ENCODE measurements around the gene ZNF18. TPM values are rescaled to one million over a fixed set of nuclear protein-coding genes. Genes with fewer than 3 reads are reported as not detected.
A peak's percentile ranks its signal among the peaks of the same experiment; 100 is the strongest.

The ZNF18 gene, protein sequence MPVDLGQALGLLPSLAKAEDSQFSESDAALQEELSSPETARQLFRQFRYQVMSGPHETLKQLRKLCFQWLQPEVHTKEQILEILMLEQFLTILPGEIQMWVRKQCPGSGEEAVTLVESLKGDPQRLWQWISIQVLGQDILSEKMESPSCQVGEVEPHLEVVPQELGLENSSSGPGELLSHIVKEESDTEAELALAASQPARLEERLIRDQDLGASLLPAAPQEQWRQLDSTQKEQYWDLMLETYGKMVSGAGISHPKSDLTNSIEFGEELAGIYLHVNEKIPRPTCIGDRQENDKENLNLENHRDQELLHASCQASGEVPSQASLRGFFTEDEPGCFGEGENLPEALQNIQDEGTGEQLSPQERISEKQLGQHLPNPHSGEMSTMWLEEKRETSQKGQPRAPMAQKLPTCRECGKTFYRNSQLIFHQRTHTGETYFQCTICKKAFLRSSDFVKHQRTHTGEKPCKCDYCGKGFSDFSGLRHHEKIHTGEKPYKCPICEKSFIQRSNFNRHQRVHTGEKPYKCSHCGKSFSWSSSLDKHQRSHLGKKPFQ
- polyA plus RNA-seq (2013), result 9.8 TPM

- H3K36me3 ChIP-seq (ENCODE audit: control insufficient read depth in 4 of 4, insufficient read depth in 4 of 4, low read length in 3 of 4), result peaks cover 0 to 6% (median 4%) of the 10 kb centered on the region in 4 experiments
- peak within 1 kb of the TSS; percentile 85 to 97 (median 91) for H3K4me3 ChIP-seq (ENCODE audit: control insufficient read depth in 1 of 7, extremely low read depth in 1 of 7, insufficient read depth in 4 of 7, low read depth in 2 of 7, low read length in 6 of 7)
- H3K27me3 ChIP-seq (replicated peaks in 2 of 5; ENCODE audit: control insufficient read depth in 4 of 5, insufficient read depth in 5 of 5, low read length in 4 of 5), result no peaks in the 10 kb centered on the region
- POLR2A ChIA-PET, result interaction anchor here (0.6 to 3.1 kb wide), 7 partner anchors 10 to 1343 kb away, joined by 3 to 15 read pairs (median 3); partner anchors contain the start of gene MAP2K4
- H3K9me3 ChIP-seq (ENCODE audit: control extremely low read depth in 1 of 5, control insufficient read depth in 4 of 5, insufficient read depth in 2 of 5, low read depth in 1 of 5, low read length in 4 of 5), result no peaks in the 10 kb centered on the region
- DNase-seq, result peak; percentile 94 to 97 (median 97)
- H3K27ac ChIP-seq (ENCODE audit: insufficient read depth in 1 of 2, low read depth in 1 of 2, low read length in 2 of 2, poor library complexity in 1 of 2, severe bottlenecking in 2 of 2), result peak within 1 kb of the TSS; percentile 70 to 83
- peaks cover 8 to 17% (median 11%) of the 10 kb centered on the region in 4 experiments for H3K4me1 ChIP-seq (ENCODE audit: control extremely low read depth in 1 of 4, control insufficient read depth in 4 of 4, insufficient read depth in 4 of 4, low read length in 3 of 4)
- under 1% methylated on average over 63 of the region's 74 CpGs for whole genome bisulfite sequencing (ENCODE audit: insufficient coverage)
- CTCF ChIA-PET, result interaction anchor here (0.8 to 3.0 kb wide), 5 partner anchors 9 to 40 kb away, joined by 3 to 8 read pairs (median 4); partner anchors contain the start of gene MAP2K4
Measured at GRCh38 chr17:11997147-11997971, at the start of gene ZNF18. ZNF18 (minus strand) TSS chr17:11997475; CDS start chr17:11992829, 4,646 bp downstream.

DNA sequence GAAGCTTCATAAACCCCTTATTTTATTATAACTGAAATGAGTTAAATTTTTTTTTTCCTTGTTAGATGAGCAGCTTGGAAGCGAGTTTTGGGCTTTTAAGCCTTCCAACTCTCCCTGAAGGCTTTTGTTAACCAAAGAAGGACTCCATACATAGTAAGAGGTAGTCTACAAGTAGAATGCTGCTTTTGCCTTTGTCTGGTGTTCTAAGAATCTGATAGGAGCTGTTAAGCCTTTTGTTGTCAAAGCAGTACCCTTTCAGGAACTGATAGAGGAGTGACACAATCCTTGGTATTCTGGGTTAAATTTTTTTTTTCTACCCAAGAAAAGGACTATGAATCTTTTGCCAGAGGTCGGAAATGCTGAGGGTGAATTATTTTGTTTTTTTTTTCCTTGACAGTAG is 49.5 kb upstream of the ZNF18 start:
- H3K9me3 ChIP-seq (ENCODE audit: control extremely low read depth in 1 of 5, control insufficient read depth in 4 of 5, insufficient read depth in 2 of 5, low read depth in 1 of 5, low read length in 4 of 5), result no peaks in the 10 kb centered on the region
- no peak overlapping the region for H3K4me3 ChIP-seq (ENCODE audit: control insufficient read depth in 1 of 7, extremely low read depth in 1 of 7, insufficient read depth in 4 of 7, low read depth in 2 of 7, low read length in 6 of 7)
- no peaks in the 10 kb centered on the region for H3K27me3 ChIP-seq (replicated peaks in 2 of 5; ENCODE audit: control insufficient read depth in 4 of 5, insufficient read depth in 5 of 5, low read length in 4 of 5)
- CTCF ChIA-PET, result interaction anchor here (0.9 to 1.2 kb wide), 3 partner anchors 10 to 16 kb away, joined by 3 read pairs; no protein-coding TSS in a partner anchor
- H3K36me3 ChIP-seq (ENCODE audit: control insufficient read depth in 4 of 4, insufficient read depth in 4 of 4, low read length in 3 of 4), result peaks cover 0 to 2% (median 0%) of the 10 kb centered on the region in 4 experiments
- H3K4me1 ChIP-seq (ENCODE audit: control extremely low read depth in 1 of 4, control insufficient read depth in 4 of 4, insufficient read depth in 4 of 4, low read length in 3 of 4), result peaks cover 0 to 2% (median 0%) of the 10 kb centered on the region in 4 experiments
- H3K27ac ChIP-seq (ENCODE audit: insufficient read depth in 1 of 2, low read depth in 1 of 2, low read length in 2 of 2, poor library complexity in 1 of 2, severe bottlenecking in 2 of 2), result no peak overlapping the region
- POLR2A ChIA-PET, result interaction anchor here (0.6 to 1.1 kb wide), 2 partner anchors 27 to 46 kb away, joined by 3 read pairs; no protein-coding TSS in a partner anchor
- no peak for DNase-seq
- WGBS (ENCODE audit: insufficient coverage), result 100% methylated on average over 1 of the region's 2 CpGs

DNA sequence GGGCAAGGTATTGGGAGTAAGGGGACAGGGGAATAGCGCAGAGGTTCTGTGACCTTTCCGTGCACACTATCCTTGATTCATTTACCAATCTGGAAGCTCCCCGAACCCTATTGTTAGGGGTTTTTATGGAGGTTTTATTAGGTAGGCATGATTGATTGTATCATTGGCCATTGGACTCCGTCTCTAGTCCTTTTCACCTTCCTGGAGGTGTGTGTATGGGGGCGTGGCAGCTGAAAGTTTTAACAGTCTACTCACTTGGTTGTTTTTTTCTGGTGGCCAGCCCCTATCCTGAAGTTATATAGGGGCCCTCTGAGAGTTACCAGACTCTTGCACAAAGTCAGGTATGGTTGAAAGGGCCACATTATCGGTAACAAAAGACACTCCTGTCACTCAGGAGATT is 46.4 kb upstream of the ZNF18 start:
- Histone ChIP-seq H3K4me3 (ENCODE audit: control insufficient read depth in 1 of 7, extremely low read depth in 1 of 7, insufficient read depth in 4 of 7, low read depth in 2 of 7, low read length in 6 of 7) (no peak overlapping the region), H3K9me3 (ENCODE audit: control extremely low read depth in 1 of 5, control insufficient read depth in 4 of 5, insufficient read depth in 2 of 5, low read depth in 1 of 5, low read length in 4 of 5) (no peaks in the 10 kb centered on the region), H3K36me3 (ENCODE audit: control insufficient read depth in 4 of 4, insufficient read depth in 4 of 4, low read length in 3 of 4) (no peaks in the 10 kb centered on the region), H3K27ac (ENCODE audit: insufficient read depth in 1 of 2, low read depth in 1 of 2, low read length in 2 of 2, poor library complexity in 1 of 2, severe bottlenecking in 2 of 2) (no peak overlapping the region), H3K27me3 (replicated peaks in 2 of 5; ENCODE audit: control insufficient read depth in 4 of 5, insufficient read depth in 5 of 5, low read length in 4 of 5) (no peaks in the 10 kb centered on the region), H3K4me1 (ENCODE audit: control extremely low read depth in 1 of 4, control insufficient read depth in 4 of 4, insufficient read depth in 4 of 4, low read length in 3 of 4) (no peaks in the 10 kb centered on the region)
- POLR2A ChIA-PET, result interaction anchor here (0.8 kb wide), 1 partner anchor 10 kb away, joined by 3 read pairs; no protein-coding TSS in a partner anchor
- WGBS (ENCODE audit: insufficient coverage), result 100% methylated on average over 3 of the region's 6 CpGs
- CTCF ChIA-PET, result no interaction called here
- DNase-seq, result no peak

DNA sequence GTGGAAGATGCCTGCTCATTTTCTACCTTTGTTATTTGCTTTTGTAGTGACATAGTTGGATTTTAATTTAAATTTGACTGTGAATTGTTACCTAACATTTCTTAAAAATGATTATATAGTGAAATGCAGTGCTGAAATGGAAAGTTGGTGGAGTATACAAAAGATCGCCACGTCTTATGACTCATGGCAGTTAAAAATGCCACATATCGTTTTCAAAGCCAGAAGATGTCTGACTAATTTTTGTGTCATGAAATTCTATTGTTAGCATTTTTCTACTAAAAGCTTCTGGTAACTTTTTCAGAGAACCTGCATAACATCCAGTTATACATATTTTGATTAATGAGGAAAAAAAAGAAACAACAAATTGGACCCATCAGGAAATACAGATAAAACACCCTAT is 44.0 kb upstream of the ZNF18 start:
- DNase-seq, result no peak
- no CpG with 5 or more reads among the region's 3 CpGs for WGBS (ENCODE audit: insufficient coverage)
- Histone ChIP-seq H3K4me3 (ENCODE audit: control insufficient read depth in 1 of 7, extremely low read depth in 1 of 7, insufficient read depth in 4 of 7, low read depth in 2 of 7, low read length in 6 of 7) (no peak overlapping the region), H3K27me3 (replicated peaks in 2 of 5; ENCODE audit: control insufficient read depth in 4 of 5, insufficient read depth in 5 of 5, low read length in 4 of 5) (no peaks in the 10 kb centered on the region), H3K9me3 (ENCODE audit: control extremely low read depth in 1 of 5, control insufficient read depth in 4 of 5, insufficient read depth in 2 of 5, low read depth in 1 of 5, low read length in 4 of 5) (no peaks in the 10 kb centered on the region), H3K36me3 (ENCODE audit: control insufficient read depth in 4 of 4, insufficient read depth in 4 of 4, low read length in 3 of 4) (no peaks in the 10 kb centered on the region), H3K27ac (ENCODE audit: insufficient read depth in 1 of 2, low read depth in 1 of 2, low read length in 2 of 2, poor library complexity in 1 of 2, severe bottlenecking in 2 of 2) (no peak overlapping the region), H3K4me1 (ENCODE audit: control extremely low read depth in 1 of 4, control insufficient read depth in 4 of 4, insufficient read depth in 4 of 4, low read length in 3 of 4) (no peaks in the 10 kb centered on the region)
- POLR2A ChIA-PET, result no interaction called here
- CTCF ChIA-PET, result no interaction called here

- Histone ChIP-seq H3K4me1 (ENCODE audit: control extremely low read depth in 1 of 4, control insufficient read depth in 4 of 4, insufficient read depth in 4 of 4, low read length in 3 of 4) (no peaks in the 10 kb centered on the region), H3K36me3 (ENCODE audit: control insufficient read depth in 4 of 4, insufficient read depth in 4 of 4, low read length in 3 of 4) (no peaks in the 10 kb centered on the region), H3K27ac (ENCODE audit: insufficient read depth in 1 of 2, low read depth in 1 of 2, low read length in 2 of 2, poor library complexity in 1 of 2, severe bottlenecking in 2 of 2) (no peak overlapping the region), H3K27me3 (replicated peaks in 2 of 5; ENCODE audit: control insufficient read depth in 4 of 5, insufficient read depth in 5 of 5, low read length in 4 of 5) (no peaks in the 10 kb centered on the region), H3K9me3 (ENCODE audit: control extremely low read depth in 1 of 5, control insufficient read depth in 4 of 5, insufficient read depth in 2 of 5, low read depth in 1 of 5, low read length in 4 of 5) (no peaks in the 10 kb centered on the region), H3K4me3 (ENCODE audit: control insufficient read depth in 1 of 7, extremely low read depth in 1 of 7, insufficient read depth in 4 of 7, low read depth in 2 of 7, low read length in 6 of 7) (no peak overlapping the region)
- ChIA-PET CTCF (interaction anchor here (1.4 kb wide), 1 partner anchor 13 kb away, joined by 3 read pairs; no protein-coding TSS in a partner anchor), POLR2A (no interaction called here)
- WGBS (ENCODE audit: insufficient coverage), result 100% methylated on average over 3 of the region's 3 CpGs
- no peak for DNase-seq
Measured at GRCh38 chr17:12040478-12040877, 43.2 kb upstream of the ZNF18 start.

GRCh38 chr17:12037970-12038369 is 40.7 kb upstream of the ZNF18 start:
- Histone ChIP-seq H3K27me3 (replicated peaks in 2 of 5; ENCODE audit: control insufficient read depth in 4 of 5, insufficient read depth in 5 of 5, low read length in 4 of 5) (no peaks in the 10 kb centered on the region), H3K9me3 (ENCODE audit: control extremely low read depth in 1 of 5, control insufficient read depth in 4 of 5, insufficient read depth in 2 of 5, low read depth in 1 of 5, low read length in 4 of 5) (no peaks in the 10 kb centered on the region), H3K4me1 (ENCODE audit: control extremely low read depth in 1 of 4, control insufficient read depth in 4 of 4, insufficient read depth in 4 of 4, low read length in 3 of 4) (no peaks in the 10 kb centered on the region), H3K36me3 (ENCODE audit: control insufficient read depth in 4 of 4, insufficient read depth in 4 of 4, low read length in 3 of 4) (peaks cover 0 to 4% (median 3%) of the 10 kb centered on the region in 4 experiments), H3K27ac (ENCODE audit: insufficient read depth in 1 of 2, low read depth in 1 of 2, low read length in 2 of 2, poor library complexity in 1 of 2, severe bottlenecking in 2 of 2) (no peak overlapping the region), H3K4me3 (ENCODE audit: control insufficient read depth in 1 of 7, extremely low read depth in 1 of 7, insufficient read depth in 4 of 7, low read depth in 2 of 7, low read length in 6 of 7) (no peak overlapping the region)
- 89% methylated on average over 1 of the region's 2 CpGs for WGBS (ENCODE audit: insufficient coverage)
- CTCF ChIA-PET, result interaction anchor here (0.8 to 1.6 kb wide), 2 partner anchors 11 to 41 kb away, joined by 3 to 5 read pairs; partner anchors contain the start of gene ZNF18
- DNase-seq, result no peak
- POLR2A ChIA-PET, result no interaction called here
